ENCODE measurements around the gene HHAT. TPM values are rescaled to one million over a fixed set of nuclear protein-coding genes. Genes with fewer than 3 reads are reported as not detected.
A peak's percentile ranks its signal among the peaks of the same experiment; 100 is the strongest.

The HHAT gene
- total RNA-seq, 1 donor from 2014 or later, result 13.7 TPM

DNA sequence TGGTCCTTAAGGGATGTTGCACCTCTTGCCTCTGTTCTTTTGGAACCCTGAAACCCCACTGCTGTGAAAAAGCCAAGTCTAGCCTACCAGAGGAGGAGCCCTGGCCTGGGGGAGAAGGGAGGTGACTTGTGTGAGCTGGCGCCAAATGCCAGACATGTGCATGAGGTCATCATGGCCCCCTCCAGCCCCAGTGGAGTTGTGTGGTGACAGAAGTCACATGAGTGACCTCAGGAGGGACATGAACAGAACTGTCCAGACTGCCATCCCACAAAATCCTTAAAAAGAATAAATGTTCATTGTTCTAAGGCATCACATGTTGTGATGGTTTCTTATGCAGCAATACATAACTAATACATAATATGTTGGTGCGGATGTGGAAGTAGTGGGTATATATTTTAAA, 10.8 kb downstream of the HHAT start:
- H3K4me3 ChIP-seq (ENCODE audit: low read depth, low read length), result no peak overlapping the region
- TF ChIP-seq CTCF (conservative IDR thresholded peaks at IDR 0.05; ENCODE audit: low read depth, low read length), result no peak
- DNase-seq (ENCODE audit: low read depth), result no peak

DNA sequence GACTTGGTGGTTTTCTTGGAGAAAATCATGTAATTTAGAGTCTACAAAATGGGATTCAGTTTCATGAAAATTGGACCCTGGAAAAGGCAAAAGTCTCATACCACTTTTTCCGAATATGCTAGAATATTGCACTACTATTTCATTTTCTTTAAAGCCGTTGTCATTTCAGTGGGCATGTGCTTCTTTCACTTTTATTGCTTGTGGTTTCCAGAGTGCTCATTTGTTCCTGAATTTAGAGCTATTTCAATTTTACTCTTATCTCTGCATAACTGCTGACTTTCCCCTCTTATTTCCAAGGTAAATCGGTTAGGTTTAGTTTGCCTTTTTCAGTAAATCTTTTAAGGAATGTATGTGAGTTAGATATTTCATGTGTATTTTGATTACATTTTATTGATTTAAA, 11.6 kb downstream of the HHAT start:
- no peak for DNase-seq (ENCODE audit: low read depth)
- TF ChIP-seq CTCF (conservative IDR thresholded peaks at IDR 0.05; ENCODE audit: low read depth, low read length), result no peak
- H3K4me3 ChIP-seq (ENCODE audit: low read depth, low read length), result no peak overlapping the region

GRCh38 chr1:210340841-210341240, 12.1 kb downstream of the HHAT start:
- TF ChIP-seq CTCF (conservative IDR thresholded peaks at IDR 0.05; ENCODE audit: low read depth, low read length), result no peak
- DNase-seq (ENCODE audit: low read depth), result no peak
- no peak overlapping the region for H3K4me3 ChIP-seq (ENCODE audit: low read depth, low read length)

DNA sequence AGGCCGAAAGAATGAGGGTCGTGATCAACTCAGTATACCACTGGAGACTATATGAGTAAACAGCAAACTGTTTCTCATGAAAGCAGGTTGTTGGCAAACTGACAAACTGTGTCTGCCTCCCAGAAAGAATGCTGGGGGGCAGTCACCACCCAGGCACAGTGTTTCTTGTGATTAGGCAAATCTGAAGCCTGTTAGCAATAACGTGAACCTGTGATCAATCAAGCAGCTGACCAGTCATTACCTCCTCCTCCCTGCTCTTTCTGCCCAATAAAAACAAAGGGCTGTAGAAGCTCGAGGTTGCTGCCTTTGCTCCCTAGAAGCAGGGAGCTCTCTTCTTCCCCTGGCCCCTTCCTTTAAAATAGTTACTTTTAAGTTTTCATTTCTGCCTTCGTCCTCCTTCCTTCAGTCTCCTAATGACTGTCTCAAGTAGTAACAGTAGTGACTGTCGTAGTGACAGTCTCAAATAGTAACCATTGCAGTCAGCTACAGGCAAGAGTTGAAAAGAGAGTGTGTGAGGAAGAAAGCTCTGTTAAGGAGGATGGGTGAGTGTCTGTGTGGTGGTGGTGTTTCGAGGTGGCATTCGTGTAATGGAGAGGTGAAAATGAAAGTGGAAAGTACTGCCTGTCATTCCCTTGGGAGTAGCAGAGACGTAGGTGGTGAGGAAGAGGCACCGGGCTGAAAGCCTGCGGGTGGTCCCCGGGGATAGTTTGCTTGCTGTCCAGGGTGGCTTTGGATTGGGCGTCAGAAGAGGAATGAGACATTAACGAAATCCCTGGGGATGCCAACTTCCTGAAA, 14.5 kb downstream of the HHAT start:
- H3K4me3 ChIP-seq (ENCODE audit: low read depth, low read length), result peak overlapping the region; percentile 53
- TF ChIP-seq CTCF (conservative IDR thresholded peaks at IDR 0.05; ENCODE audit: low read depth, low read length), result no peak
- no peak for DNase-seq (ENCODE audit: low read depth)

- TF ChIP-seq CTCF (conservative IDR thresholded peaks at IDR 0.05; ENCODE audit: low read depth, low read length), result no peak
- no peak overlapping the region for H3K4me3 ChIP-seq (ENCODE audit: low read depth, low read length)
- no peak for DNase-seq (ENCODE audit: low read depth)
Measured at GRCh38 chr1:210344706-210345105, 16.0 kb downstream of the HHAT start.

- DNase-seq (ENCODE audit: low read depth), result no peak
- TF ChIP-seq CTCF (conservative IDR thresholded peaks at IDR 0.05; ENCODE audit: low read depth, low read length), result no peak
- H3K4me3 ChIP-seq (ENCODE audit: low read depth, low read length), result no peak overlapping the region
Measured at GRCh38 chr1:210347112-210347511, 18.4 kb downstream of the HHAT start.

- H3K4me3 ChIP-seq (ENCODE audit: low read depth, low read length), result no peak overlapping the region
- DNase-seq (ENCODE audit: low read depth), result no peak
- TF ChIP-seq CTCF (conservative IDR thresholded peaks at IDR 0.05; ENCODE audit: low read depth, low read length), result no peak
Measured at GRCh38 chr1:210351496-210351895, 22.8 kb downstream of the HHAT start.

All from epithelial cell of proximal tubule (primary cell).